Hematopoietic multipotent progenitor cell treated with erythropoietin and hydrocortisone succinate and interleukin-3 and kit ligand, for 15 days (in vitro differentiated cells): Measurements from ENCODE around the gene OR6N1.

Source experiments
- DNase-seq: peaks from one replicate; pipeline ENCODE4 v3.0.0-alpha.2; 2015; ENCODE audit warnings: low spot score

OR6N1 gene

GRCh38 chr1:158771950-158772866, at the start of gene OR6N1:
TSS of gene OR6N1 (minus strand) at chr1:158772195. CDS start at chr1:158766682, 5,513 bp downstream.
- peak; percentile 11 for DNase-seq

- no peak for DNase-seq
Observed at GRCh38 chr1:158821723-158822122, 49.7 kb upstream of the OR6N1 start.

- DNase-seq = peak; percentile 56
Observed at GRCh38 chr1:158819461-158820443, 47.8 kb upstream of the OR6N1 start.

- DNase-seq = no peak
Observed at GRCh38 chr1:158818975-158819431, 47.0 kb upstream of the OR6N1 start.

- no peak for DNase-seq
Observed at GRCh38 chr1:158818560-158818959, 46.6 kb upstream of the OR6N1 start.

GRCh38 chr1:158814970-158815369, 43.0 kb upstream of the OR6N1 start:
- no peak for DNase-seq

GRCh38 chr1:158813164-158813563, 41.2 kb upstream of the OR6N1 start:
- no peak for DNase-seq

GRCh38 chr1:158812336-158812735, 40.3 kb upstream of the OR6N1 start:
- DNase-seq = no peak

GRCh38 chr1:158810311-158810710, 38.3 kb upstream of the OR6N1 start:
- DNase-seq = no peak

- no peak for DNase-seq
Observed at GRCh38 chr1:158809862-158810261, 37.9 kb upstream of the OR6N1 start.

- no peak for DNase-seq
Observed at GRCh38 chr1:158809256-158809655, 37.3 kb upstream of the OR6N1 start.

GRCh38 chr1:158806916-158807536, 35.0 kb upstream of the OR6N1 start:
- no peak for DNase-seq

- DNase-seq = no peak
Observed at GRCh38 chr1:158803678-158804077, 31.7 kb upstream of the OR6N1 start.

GRCh38 chr1:158801396-158801795, 29.4 kb upstream of the OR6N1 start:
- no peak for DNase-seq

- DNase-seq = no peak
Observed at GRCh38 chr1:158800526-158800925, 28.5 kb upstream of the OR6N1 start.

GRCh38 chr1:158799689-158800088, 27.7 kb upstream of the OR6N1 start:
- DNase-seq = peak; percentile 56

GRCh38 chr1:158798531-158798930, 26.5 kb upstream of the OR6N1 start:
- no peak for DNase-seq

GRCh38 chr1:158794247-158794646, 22.3 kb upstream of the OR6N1 start:
- no peak for DNase-seq

- peak; percentile 35 for DNase-seq
Observed at GRCh38 chr1:158793604-158794003, 21.6 kb upstream of the OR6N1 start.

GRCh38 chr1:158781104-158781503, 9.1 kb upstream of the OR6N1 start, which contains the start of gene OR6N2:
TSS of gene OR6N2 (minus strand) at chr1:158781204. CDS start at chr1:158777635, 3,569 bp downstream.
- DNase-seq = no peak

GRCh38 chr1:158754420-158754819, 17.6 kb downstream of the OR6N1 start, which contains the start of gene OR6K6:
TSS of gene OR6K6 (plus strand) at chr1:158754720. CDS start at chr1:158754888, 168 bp downstream.
- DNase-seq = no peak
